GM21786 (cell line): ENCODE results near the gene SWT1.
"Not testable (repeated sequence)": the region's sequence is repeated elsewhere in the genome, so short reads cannot be mapped to it uniquely, and the experiment has no call there.

ENCODE experiments used
- ATAC-seq: cut with Tn5 transposase; IDR thresholded peaks from one replicate; pipeline ENCODE4 v1.9.1; 2021; ENCODE audit not compliant: unreplicated experiment

SWT1 gene

GRCh38 chr1:185162491-185162890, 5.5 kb downstream of the SWT1 start:
- ATAC-seq, result no peak

GRCh38 chr1:185166106-185166505, 9.1 kb downstream of the SWT1 start:
- ATAC-seq, result no peak

- peak; percentile 91 for ATAC-seq
Observed at GRCh38 chr1:185170291-185170848, 13.4 kb downstream of the SWT1 start.

- ATAC-seq, result no peak
Observed at GRCh38 chr1:185193756-185194155, 36.8 kb downstream of the SWT1 start.

GRCh38 chr1:185198712-185199111, 41.7 kb downstream of the SWT1 start:
- ATAC-seq, result not testable (repeated sequence)

GRCh38 chr1:185200889-185201288, 43.9 kb downstream of the SWT1 start:
- ATAC-seq, result no peak

GRCh38 chr1:185207170-185207569, 50.2 kb downstream of the SWT1 start:
- ATAC-seq, result no peak

GRCh38 chr1:185207980-185208602, 51.1 kb downstream of the SWT1 start:
- no peak for ATAC-seq

GRCh38 chr1:185208626-185209180, 51.7 kb downstream of the SWT1 start:
- ATAC-seq, result no peak

GRCh38 chr1:185209357-185209756, 52.4 kb downstream of the SWT1 start:
- not testable (repeated sequence) for ATAC-seq

- ATAC-seq, result no peak
Observed at GRCh38 chr1:185213091-185213490, 56.1 kb downstream of the SWT1 start.

GRCh38 chr1:185215911-185216310, 58.9 kb downstream of the SWT1 start:
- ATAC-seq, result no peak

- no peak for ATAC-seq
Observed at GRCh38 chr1:185224132-185224531, 67.2 kb downstream of the SWT1 start.

- ATAC-seq, result no peak
Observed at GRCh38 chr1:185227161-185227560, 70.2 kb downstream of the SWT1 start.

- no peak for ATAC-seq
Observed at GRCh38 chr1:185228979-185229378, 72.0 kb downstream of the SWT1 start.

GRCh38 chr1:185229981-185230380, 73.0 kb downstream of the SWT1 start:
- ATAC-seq, result no peak

- ATAC-seq, result no peak
Observed at GRCh38 chr1:185232874-185233273, 75.9 kb downstream of the SWT1 start.

GRCh38 chr1:185234183-185234582, 77.2 kb downstream of the SWT1 start:
- ATAC-seq, result not testable (repeated sequence)

- ATAC-seq, result not testable (repeated sequence)
Observed at GRCh38 chr1:185237176-185237575, 80.2 kb downstream of the SWT1 start.

- ATAC-seq, result no peak
Observed at GRCh38 chr1:185237661-185238060, 80.7 kb downstream of the SWT1 start.

- ATAC-seq, result no peak
Observed at GRCh38 chr1:185238447-185238846, 81.5 kb downstream of the SWT1 start.

- ATAC-seq, result no peak
Observed at GRCh38 chr1:185239861-185240260, 82.9 kb downstream of the SWT1 start.

- no peak for ATAC-seq
Observed at GRCh38 chr1:185241127-185241526, 84.2 kb downstream of the SWT1 start.
